ENCODE results near the gene PDE1A. TPM values are rescaled to one million over a fixed set of nuclear protein-coding genes. Genes with fewer than 3 reads are reported as not detected.

Gene PDE1A
- total and polyA plus RNA-seq, 10 of the 15 experiments (the other 5 are each of a cell fraction or from before 2014, with no cell fraction given): 1.1 TPM; not detected in 9

- TF ChIP-seq, protein P1, sequence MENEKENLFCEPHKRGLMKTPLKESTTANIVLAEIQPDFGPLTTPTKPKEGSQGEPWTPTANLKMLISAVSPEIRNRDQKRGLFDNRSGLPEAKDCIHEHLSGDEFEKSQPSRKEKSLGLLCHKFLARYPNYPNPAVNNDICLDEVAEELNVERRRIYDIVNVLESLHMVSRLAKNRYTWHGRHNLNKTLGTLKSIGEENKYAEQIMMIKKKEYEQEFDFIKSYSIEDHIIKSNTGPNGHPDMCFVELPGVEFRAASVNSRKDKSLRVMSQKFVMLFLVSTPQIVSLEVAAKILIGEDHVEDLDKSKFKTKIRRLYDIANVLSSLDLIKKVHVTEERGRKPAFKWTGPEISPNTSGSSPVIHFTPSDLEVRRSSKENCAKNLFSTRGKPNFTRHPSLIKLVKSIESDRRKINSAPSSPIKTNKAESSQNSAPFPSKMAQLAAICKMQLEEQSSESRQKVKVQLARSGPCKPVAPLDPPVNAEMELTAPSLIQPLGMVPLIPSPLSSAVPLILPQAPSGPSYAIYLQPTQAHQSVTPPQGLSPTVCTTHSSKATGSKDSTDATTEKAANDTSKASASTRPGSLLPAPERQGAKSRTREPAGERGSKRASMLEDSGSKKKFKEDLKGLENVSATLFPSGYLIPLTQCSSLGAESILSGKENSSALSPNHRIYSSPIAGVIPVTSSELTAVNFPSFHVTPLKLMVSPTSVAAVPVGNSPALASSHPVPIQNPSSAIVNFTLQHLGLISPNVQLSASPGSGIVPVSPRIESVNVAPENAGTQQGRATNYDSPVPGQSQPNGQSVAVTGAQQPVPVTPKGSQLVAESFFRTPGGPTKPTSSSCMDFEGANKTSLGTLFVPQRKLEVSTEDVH (IDR thresholded peaks at IDR 0.05; ENCODE audit: low read depth, partially characterized antibody): no peak
- no peak for TF ChIP-seq BMI1 (IDR thresholded peaks at IDR 0.05; ENCODE audit: borderline replicate concordance)
- TF ChIP-seq SUZ12 (IDR thresholded peaks at IDR 0.05; ENCODE audit: unreplicated experiment): no peak
- no peak for TF ChIP-seq NFIC (IDR thresholded peaks at IDR 0.05; ENCODE audit: low read depth, low read length)
- TF ChIP-seq NR2C2 (IDR thresholded peaks at IDR 0.05; ENCODE audit: borderline replicate concordance, control insufficient read depth, insufficient read length, low read depth): no peak
- no peak for TF ChIP-seq FOXK2 (IDR thresholded peaks at IDR 0.05)
- no peak for TF ChIP-seq TBL1XR1 (IDR thresholded peaks at IDR 0.05; ENCODE audit: low read depth, low read length)
- TF ChIP-seq, protein P2, sequence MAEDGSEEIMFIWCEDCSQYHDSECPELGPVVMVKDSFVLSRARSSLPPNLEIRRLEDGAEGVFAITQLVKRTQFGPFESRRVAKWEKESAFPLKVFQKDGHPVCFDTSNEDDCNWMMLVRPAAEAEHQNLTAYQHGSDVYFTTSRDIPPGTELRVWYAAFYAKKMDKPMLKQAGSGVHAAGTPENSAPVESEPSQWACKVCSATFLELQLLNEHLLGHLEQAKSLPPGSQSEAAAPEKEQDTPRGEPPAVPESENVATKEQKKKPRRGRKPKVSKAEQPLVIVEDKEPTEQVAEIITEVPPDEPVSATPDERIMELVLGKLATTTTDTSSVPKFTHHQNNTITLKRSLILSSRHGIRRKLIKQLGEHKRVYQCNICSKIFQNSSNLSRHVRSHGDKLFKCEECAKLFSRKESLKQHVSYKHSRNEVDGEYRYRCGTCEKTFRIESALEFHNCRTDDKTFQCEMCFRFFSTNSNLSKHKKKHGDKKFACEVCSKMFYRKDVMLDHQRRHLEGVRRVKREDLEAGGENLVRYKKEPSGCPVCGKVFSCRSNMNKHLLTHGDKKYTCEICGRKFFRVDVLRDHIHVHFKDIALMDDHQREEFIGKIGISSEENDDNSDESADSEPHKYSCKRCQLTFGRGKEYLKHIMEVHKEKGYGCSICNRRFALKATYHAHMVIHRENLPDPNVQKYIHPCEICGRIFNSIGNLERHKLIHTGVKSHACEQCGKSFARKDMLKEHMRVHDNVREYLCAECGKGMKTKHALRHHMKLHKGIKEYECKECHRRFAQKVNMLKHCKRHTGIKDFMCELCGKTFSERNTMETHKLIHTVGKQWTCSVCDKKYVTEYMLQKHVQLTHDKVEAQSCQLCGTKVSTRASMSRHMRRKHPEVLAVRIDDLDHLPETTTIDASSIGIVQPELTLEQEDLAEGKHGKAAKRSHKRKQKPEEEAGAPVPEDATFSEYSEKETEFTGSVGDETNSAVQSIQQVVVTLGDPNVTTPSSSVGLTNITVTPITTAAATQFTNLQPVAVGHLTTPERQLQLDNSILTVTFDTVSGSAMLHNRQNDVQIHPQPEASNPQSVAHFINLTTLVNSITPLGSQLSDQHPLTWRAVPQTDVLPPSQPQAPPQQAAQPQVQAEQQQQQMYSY (CRISPR knock-in tag; IDR thresholded peaks at IDR 0.05): no peak
- TF ChIP-seq, protein P3, sequence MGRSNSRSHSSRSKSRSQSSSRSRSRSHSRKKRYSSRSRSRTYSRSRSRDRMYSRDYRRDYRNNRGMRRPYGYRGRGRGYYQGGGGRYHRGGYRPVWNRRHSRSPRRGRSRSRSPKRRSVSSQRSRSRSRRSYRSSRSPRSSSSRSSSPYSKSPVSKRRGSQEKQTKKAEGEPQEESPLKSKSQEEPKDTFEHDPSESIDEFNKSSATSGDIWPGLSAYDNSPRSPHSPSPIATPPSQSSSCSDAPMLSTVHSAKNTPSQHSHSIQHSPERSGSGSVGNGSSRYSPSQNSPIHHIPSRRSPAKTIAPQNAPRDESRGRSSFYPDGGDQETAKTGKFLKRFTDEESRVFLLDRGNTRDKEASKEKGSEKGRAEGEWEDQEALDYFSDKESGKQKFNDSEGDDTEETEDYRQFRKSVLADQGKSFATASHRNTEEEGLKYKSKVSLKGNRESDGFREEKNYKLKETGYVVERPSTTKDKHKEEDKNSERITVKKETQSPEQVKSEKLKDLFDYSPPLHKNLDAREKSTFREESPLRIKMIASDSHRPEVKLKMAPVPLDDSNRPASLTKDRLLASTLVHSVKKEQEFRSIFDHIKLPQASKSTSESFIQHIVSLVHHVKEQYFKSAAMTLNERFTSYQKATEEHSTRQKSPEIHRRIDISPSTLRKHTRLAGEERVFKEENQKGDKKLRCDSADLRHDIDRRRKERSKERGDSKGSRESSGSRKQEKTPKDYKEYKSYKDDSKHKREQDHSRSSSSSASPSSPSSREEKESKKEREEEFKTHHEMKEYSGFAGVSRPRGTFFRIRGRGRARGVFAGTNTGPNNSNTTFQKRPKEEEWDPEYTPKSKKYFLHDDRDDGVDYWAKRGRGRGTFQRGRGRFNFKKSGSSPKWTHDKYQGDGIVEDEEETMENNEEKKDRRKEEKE (IDR thresholded peaks at IDR 0.05): no peak
- no peak for TF ChIP-seq RELA (IDR thresholded peaks at IDR 0.05; ENCODE audit: borderline replicate concordance, partially characterized antibody)
Measured at GRCh38 chr2:182447163-182447562, 20.3 kb upstream of the PDE1A start (continued).

Measured in GM12878 (cell line).